ENCODE measurements around the gene FAM151B. TPM values are rescaled to one million over a fixed set of nuclear protein-coding genes. Genes with fewer than 3 reads are reported as not detected.

Gene FAM151B
- total and polyA plus RNA-seq, 2 donors from 2014 or later: 1.8 to 3.8 TPM

DNA sequence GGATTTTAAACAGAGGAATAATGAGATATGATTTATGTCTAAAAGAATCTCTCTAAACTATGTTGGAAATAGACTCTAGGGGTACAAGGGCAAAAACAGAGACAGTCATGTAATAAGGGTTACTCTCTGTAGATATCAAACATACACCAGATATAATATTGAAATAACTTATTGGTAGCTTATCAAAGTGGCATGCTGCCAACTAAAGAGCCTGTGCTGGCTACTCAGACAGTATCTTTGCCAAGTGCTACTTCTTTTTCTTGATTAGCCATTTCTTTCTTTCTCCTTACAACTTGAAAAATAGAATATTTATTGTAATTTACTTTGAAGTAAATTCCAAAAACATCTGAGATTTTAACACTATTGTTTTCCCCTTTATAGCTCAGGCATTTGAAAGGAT is 45.2 kb upstream of the FAM151B start:
- H3K4me1 ChIP-seq (ENCODE audit: control insufficient read depth in 2 of 3, insufficient read depth in 2 of 3, low read depth in 1 of 3, low read length in 3 of 3): no peaks in the 10 kb centered on the region
- peaks cover 2 to 5% (median 4%) of the 10 kb centered on the region in 3 donors for H3K36me3 ChIP-seq (ENCODE audit: control insufficient read depth in 2 of 3, insufficient read depth in 3 of 3, low read length in 3 of 3)
- DNase-seq (no peak), FAIRE-seq (no peak)
- no peaks in the 10 kb centered on the region for H3K9me3 ChIP-seq (ENCODE audit: control insufficient read depth in 2 of 3, insufficient read depth in 1 of 3, low read length in 3 of 3)
- no peak overlapping the region for H3K27ac ChIP-seq (ENCODE audit: low read depth in 2 of 2, low read length in 2 of 2)
- H3K4me3 ChIP-seq (ENCODE audit: low read length in 3 of 3): no peak overlapping the region
- H3K9ac ChIP-seq (ENCODE audit: low read length in 3 of 3): no peak overlapping the region
- TF ChIP-seq, protein P1, sequence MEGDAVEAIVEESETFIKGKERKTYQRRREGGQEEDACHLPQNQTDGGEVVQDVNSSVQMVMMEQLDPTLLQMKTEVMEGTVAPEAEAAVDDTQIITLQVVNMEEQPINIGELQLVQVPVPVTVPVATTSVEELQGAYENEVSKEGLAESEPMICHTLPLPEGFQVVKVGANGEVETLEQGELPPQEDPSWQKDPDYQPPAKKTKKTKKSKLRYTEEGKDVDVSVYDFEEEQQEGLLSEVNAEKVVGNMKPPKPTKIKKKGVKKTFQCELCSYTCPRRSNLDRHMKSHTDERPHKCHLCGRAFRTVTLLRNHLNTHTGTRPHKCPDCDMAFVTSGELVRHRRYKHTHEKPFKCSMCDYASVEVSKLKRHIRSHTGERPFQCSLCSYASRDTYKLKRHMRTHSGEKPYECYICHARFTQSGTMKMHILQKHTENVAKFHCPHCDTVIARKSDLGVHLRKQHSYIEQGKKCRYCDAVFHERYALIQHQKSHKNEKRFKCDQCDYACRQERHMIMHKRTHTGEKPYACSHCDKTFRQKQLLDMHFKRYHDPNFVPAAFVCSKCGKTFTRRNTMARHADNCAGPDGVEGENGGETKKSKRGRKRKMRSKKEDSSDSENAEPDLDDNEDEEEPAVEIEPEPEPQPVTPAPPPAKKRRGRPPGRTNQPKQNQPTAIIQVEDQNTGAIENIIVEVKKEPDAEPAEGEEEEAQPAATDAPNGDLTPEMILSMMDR (IDR thresholded peaks at IDR 0.05; ENCODE audit: borderline replicate concordance, extremely low read depth, insufficient read depth): no peak
- H3K27me3 ChIP-seq (ENCODE audit: control insufficient read depth, insufficient read depth, low read length): no peaks in the 10 kb centered on the region
- intact Hi-C loops (cut with DNase I): no loop called here

DNA sequence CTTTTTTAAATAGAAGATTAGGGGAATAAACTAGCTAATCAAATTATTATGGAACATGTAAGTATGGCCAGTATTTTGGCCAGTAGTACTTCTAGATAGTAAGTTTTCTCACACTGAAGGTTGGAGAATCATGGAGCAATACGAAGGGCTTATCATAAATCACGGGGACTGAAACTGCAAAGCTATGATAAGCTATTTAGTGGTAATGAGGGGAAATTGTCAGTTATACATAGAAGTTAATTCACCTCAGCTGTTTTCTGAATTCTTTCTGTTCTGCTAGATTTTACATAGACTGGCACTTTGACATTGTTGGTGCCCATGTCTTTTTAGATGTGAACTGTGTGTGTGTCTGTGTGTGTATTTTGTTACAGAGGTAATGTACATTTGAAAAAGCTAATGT is 34.5 kb upstream of the FAM151B start:
- H3K36me3 ChIP-seq (ENCODE audit: control insufficient read depth in 2 of 3, insufficient read depth in 3 of 3, low read length in 3 of 3): peaks cover 0 to 16% (median 8%) of the 10 kb centered on the region in 3 donors
- TF ChIP-seq, protein P1 (IDR thresholded peaks at IDR 0.05; ENCODE audit: borderline replicate concordance, extremely low read depth, insufficient read depth): no peak
- intact Hi-C loops (cut with DNase I): no loop called here

DNA sequence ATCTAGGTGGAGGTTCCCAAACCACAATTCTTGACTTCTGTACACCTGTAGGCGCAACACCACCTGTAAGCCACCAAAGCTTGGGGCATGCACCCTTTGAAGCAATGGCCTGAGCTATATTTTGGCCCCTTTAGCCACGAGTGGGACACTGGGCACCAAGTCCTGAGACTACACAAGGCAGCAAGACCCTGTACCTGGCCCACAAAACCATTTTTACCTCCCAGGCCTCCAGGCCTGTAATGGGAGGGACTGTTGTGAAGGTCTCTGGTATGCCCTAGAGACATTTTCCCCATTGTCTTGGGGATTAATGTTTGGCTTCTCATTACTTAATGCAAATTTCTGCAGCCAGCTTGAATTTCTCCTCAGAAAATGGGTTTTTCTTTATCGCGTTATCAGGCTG is 24.6 kb upstream of the FAM151B start:
- peaks cover 0 to 7% (median 3%) of the 10 kb centered on the region in 3 donors for H3K9me3 ChIP-seq (ENCODE audit: control insufficient read depth in 2 of 3, insufficient read depth in 1 of 3, low read length in 3 of 3)
- H3K27ac ChIP-seq (ENCODE audit: low read depth in 2 of 2, low read length in 2 of 2): no peak overlapping the region
- no peaks in the 10 kb centered on the region for H3K4me1 ChIP-seq (ENCODE audit: control insufficient read depth in 2 of 3, insufficient read depth in 2 of 3, low read depth in 1 of 3, low read length in 3 of 3)
- no peak overlapping the region for H3K9ac ChIP-seq (ENCODE audit: low read length in 3 of 3)
- no peak overlapping the region for H3K4me3 ChIP-seq (ENCODE audit: low read length in 3 of 3)
- FAIRE-seq: no peak
- TF ChIP-seq, protein P1 (IDR thresholded peaks at IDR 0.05; ENCODE audit: borderline replicate concordance, extremely low read depth, insufficient read depth): no peak
- intact Hi-C loops (cut with DNase I): no loop called here
- H3K36me3 ChIP-seq (ENCODE audit: control insufficient read depth in 2 of 3, insufficient read depth in 3 of 3, low read length in 3 of 3): peaks cover 4 to 19% (median 10%) of the 10 kb centered on the region in 3 donors
- no peaks in the 10 kb centered on the region for H3K27me3 ChIP-seq (ENCODE audit: control insufficient read depth, insufficient read depth, low read length)
- no peak for DNase-seq

More for the DNA sequence above, 34.5 kb upstream of the FAM151B start:
- H3K4me3 ChIP-seq (ENCODE audit: low read length in 3 of 3): no peak overlapping the region
- H3K9me3 ChIP-seq (ENCODE audit: control insufficient read depth in 2 of 3, insufficient read depth in 1 of 3, low read length in 3 of 3): no peaks in the 10 kb centered on the region
- DNase-seq: no peak
- no peaks in the 10 kb centered on the region for H3K4me1 ChIP-seq (ENCODE audit: control insufficient read depth in 2 of 3, insufficient read depth in 2 of 3, low read depth in 1 of 3, low read length in 3 of 3)
- no peak for FAIRE-seq
- no peak overlapping the region for H3K27ac ChIP-seq (ENCODE audit: low read depth in 2 of 2, low read length in 2 of 2)
- H3K27me3 ChIP-seq (ENCODE audit: control insufficient read depth, insufficient read depth, low read length): no peaks in the 10 kb centered on the region
- no peak overlapping the region for H3K9ac ChIP-seq (ENCODE audit: low read length in 3 of 3)
